ENCODE data around the gene BCL7B.
"Not testable (repeated sequence)": the region's sequence is repeated elsewhere in the genome, so short reads cannot be mapped to it uniquely, and the experiment has no call there.

BCL7B gene

DNA sequence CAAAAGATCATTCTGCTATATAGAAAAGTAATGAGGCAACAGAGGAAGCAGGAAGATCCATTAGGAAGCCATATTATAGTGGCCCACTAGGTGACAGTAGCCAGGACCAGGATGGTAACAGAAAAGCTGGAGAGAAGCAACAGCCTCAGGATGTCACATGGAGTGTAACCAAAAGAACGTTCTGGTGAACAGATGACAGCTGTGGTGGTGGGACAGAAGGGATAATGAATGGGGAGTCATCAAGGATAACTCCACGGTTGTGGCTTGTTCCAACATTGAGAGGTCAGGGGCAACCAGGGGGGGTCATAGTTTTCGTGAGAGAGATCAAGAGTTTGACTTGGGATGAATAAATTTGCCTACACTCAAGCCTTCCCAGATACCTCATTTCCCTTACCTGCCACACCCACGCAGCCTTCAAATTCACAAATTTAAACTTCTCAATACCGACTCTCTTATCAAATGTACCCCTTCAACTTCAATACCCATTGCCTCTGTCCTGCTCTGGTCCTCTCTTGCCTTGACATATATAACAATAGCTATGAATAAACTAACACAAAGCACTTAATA is 11.6 kb upstream of the BCL7B start:
- no peaks in the 10 kb centered on the region for H3K79me2 ChIP-seq (ENCODE audit: control insufficient read depth, insufficient read depth, low read length, poor library complexity)
- H2AK5ac ChIP-seq (ENCODE audit: low read length): no peak overlapping the region
- no peak overlapping the region for H2AFZ ChIP-seq (ENCODE audit: insufficient read depth, low read length, poor library complexity)
- H2BK12ac ChIP-seq (ENCODE audit: low read length): no peak overlapping the region
- no peak overlapping the region for H2BK5ac ChIP-seq (ENCODE audit: low read depth, low read length, poor library complexity)
- no peaks in the 10 kb centered on the region for H3K79me1 ChIP-seq (ENCODE audit: low read length)
- no peak overlapping the region for H3K18ac ChIP-seq (ENCODE audit: low read length)
- H4K8ac ChIP-seq (ENCODE audit: low read depth, low read length): no peak overlapping the region
- no peak overlapping the region for H3K9ac ChIP-seq (ENCODE audit: low read length)
- no peak overlapping the region for H3K27ac ChIP-seq (ENCODE audit: low read depth, low read length)
- no peaks in the 10 kb centered on the region for H3K27me3 ChIP-seq (ENCODE audit: insufficient read depth, low read length)
- no peak overlapping the region for H4K91ac ChIP-seq (ENCODE audit: low read depth, low read length)
- H3K4ac ChIP-seq (ENCODE audit: low read depth, low read length): no peak overlapping the region
- no peak for DNase-seq
- no peak overlapping the region for H3K14ac ChIP-seq (ENCODE audit: low read length)
- H3K36me3 ChIP-seq (ENCODE audit: control insufficient read depth in 1 of 2, insufficient read depth in 2 of 2, low read length in 2 of 2): peaks cover 36 to 42% of the 10 kb centered on the region in 2 experiments
- no peaks in the 10 kb centered on the region for H3K9me3 ChIP-seq (ENCODE audit: insufficient read depth, low read depth, low read length)
- peaks cover 0 to under 1% of the 10 kb centered on the region in 2 experiments for H3K4me1 ChIP-seq (ENCODE audit: control insufficient read depth in 1 of 2, insufficient read depth in 2 of 2, low read length in 2 of 2)
- H4K12ac ChIP-seq (ENCODE audit: low read depth, low read length): no peak overlapping the region
- no CpG with 5 or more reads among the region's 5 CpGs for WGBS (ENCODE audit: extremely low coverage, insufficient coverage, insufficient read length)
- no peak overlapping the region for H3K23ac ChIP-seq (ENCODE audit: low read length)
- no peak overlapping the region for H3K4me3 ChIP-seq (ENCODE audit: low read depth, low read length)
- H2BK120ac ChIP-seq (ENCODE audit: insufficient read depth, low read length, poor library complexity): no peak overlapping the region
- no peak overlapping the region for H3K4me2 ChIP-seq (ENCODE audit: low read length)

DNA sequence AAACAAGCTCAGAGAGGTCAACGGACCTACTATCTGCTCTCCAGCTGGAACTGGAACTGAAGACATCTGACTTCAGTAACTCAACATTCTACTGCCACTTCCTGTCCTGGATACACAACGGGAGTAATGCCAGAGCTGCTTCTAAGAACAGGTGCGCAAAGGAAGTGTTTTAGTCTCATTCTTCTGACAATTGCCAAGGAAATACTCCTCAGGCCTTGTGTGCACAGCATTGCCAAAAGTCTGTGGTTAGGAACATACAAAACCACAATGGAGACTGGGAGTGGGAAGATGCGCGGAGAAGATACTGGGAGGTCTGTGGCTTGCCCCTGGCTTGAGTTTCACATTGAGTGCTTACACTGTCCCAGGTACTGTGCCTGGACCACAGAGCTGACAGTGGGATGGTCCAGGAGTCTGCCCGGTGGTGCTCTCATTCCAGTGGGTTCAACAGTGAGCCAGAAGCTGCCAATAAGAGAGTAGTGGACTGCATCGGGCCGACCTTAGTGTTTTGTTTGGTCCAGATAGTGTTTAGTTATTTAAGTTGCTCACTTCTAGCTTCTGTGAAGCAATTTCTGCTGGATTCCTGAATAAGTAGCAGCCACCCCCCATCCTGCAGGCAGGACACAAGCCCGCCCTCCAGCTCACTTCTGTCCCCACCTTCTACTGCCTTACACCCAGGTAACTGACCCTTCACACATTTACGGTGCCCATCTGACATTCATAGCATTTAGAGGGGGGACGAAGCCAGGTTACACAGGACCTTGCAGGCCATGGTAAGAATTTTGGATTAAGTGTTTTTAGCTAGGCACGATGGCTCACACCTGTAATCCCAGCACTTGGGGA is 10.6 kb upstream of the BCL7B start:
- Histone ChIP-seq H3K4ac (ENCODE audit: low read depth, low read length) (no peak overlapping the region), H4K8ac (ENCODE audit: low read depth, low read length) (no peak overlapping the region), H3K27me3 (ENCODE audit: insufficient read depth, low read length) (no peaks in the 10 kb centered on the region), H4K12ac (ENCODE audit: low read depth, low read length) (no peak overlapping the region), H3K27ac (ENCODE audit: low read depth, low read length) (no peak overlapping the region), H2BK120ac (ENCODE audit: insufficient read depth, low read length, poor library complexity) (no peak overlapping the region), H3K79me1 (ENCODE audit: low read length) (no peaks in the 10 kb centered on the region), H3K4me1 (ENCODE audit: control insufficient read depth in 1 of 2, insufficient read depth in 2 of 2, low read length in 2 of 2) (peaks cover 0 to 2% of the 10 kb centered on the region in 2 experiments), H3K36me3 (ENCODE audit: control insufficient read depth in 1 of 2, insufficient read depth in 2 of 2, low read length in 2 of 2) (peaks cover 26 to 31% of the 10 kb centered on the region in 2 experiments), H3K4me3 (ENCODE audit: low read depth, low read length) (no peak overlapping the region), H2AFZ (ENCODE audit: insufficient read depth, low read length, poor library complexity) (no peak overlapping the region), H3K9me3 (ENCODE audit: insufficient read depth, low read depth, low read length) (no peaks in the 10 kb centered on the region), H2BK12ac (ENCODE audit: low read length) (no peak overlapping the region), H3K14ac (ENCODE audit: low read length) (no peak overlapping the region), H3K79me2 (ENCODE audit: control insufficient read depth, insufficient read depth, low read length, poor library complexity) (no peaks in the 10 kb centered on the region), H3K4me2 (ENCODE audit: low read length) (no peak overlapping the region), H2AK5ac (ENCODE audit: low read length) (no peak overlapping the region), H3K23ac (ENCODE audit: low read length) (no peak overlapping the region), H4K91ac (ENCODE audit: low read depth, low read length) (no peak overlapping the region), H3K9ac (ENCODE audit: low read length) (no peak overlapping the region), H3K18ac (ENCODE audit: low read length) (no peak overlapping the region), H2BK5ac (ENCODE audit: low read depth, low read length, poor library complexity) (no peak overlapping the region)
- WGBS (ENCODE audit: extremely low coverage, insufficient coverage, insufficient read length): no CpG with 5 or more reads among the region's 12 CpGs
- no peak for DNase-seq

DNA sequence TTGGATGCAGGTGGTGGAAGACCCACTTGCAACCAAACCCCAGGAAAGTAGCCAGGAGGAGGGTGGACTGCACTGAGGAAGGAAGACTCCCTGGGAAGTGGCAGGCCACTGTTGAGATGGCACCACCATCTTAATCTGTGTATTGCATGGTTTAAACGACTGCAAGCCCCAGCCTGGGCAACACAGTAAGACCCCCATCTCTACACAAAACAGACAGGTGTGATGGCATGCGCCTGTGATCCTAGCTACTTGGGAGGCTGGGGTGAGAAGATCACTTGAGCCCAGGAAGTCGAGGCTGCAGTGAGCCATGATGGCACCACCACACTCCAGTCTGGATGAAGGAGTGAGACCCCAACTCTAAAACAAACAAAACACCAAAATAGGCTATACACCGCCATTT is 9.7 kb upstream of the BCL7B start:
- Histone ChIP-seq H2AK5ac (ENCODE audit: low read length) (no peak overlapping the region), H3K79me1 (ENCODE audit: low read length) (no peaks in the 10 kb centered on the region), H4K8ac (ENCODE audit: low read depth, low read length) (no peak overlapping the region), H2BK120ac (ENCODE audit: insufficient read depth, low read length, poor library complexity) (no peak overlapping the region), H3K4me2 (ENCODE audit: low read length) (no peak overlapping the region), H3K18ac (ENCODE audit: low read length) (no peak overlapping the region), H3K9ac (ENCODE audit: low read length) (no peak overlapping the region), H3K14ac (ENCODE audit: low read length) (no peak overlapping the region), H3K4me3 (ENCODE audit: low read depth, low read length) (no peak overlapping the region), H2BK12ac (ENCODE audit: low read length) (no peak overlapping the region), H3K27me3 (ENCODE audit: insufficient read depth, low read length) (no peaks in the 10 kb centered on the region), H4K12ac (ENCODE audit: low read depth, low read length) (no peak overlapping the region), H4K91ac (ENCODE audit: low read depth, low read length) (no peak overlapping the region), H2AFZ (ENCODE audit: insufficient read depth, low read length, poor library complexity) (no peak overlapping the region), H3K27ac (ENCODE audit: low read depth, low read length) (no peak overlapping the region), H3K23ac (ENCODE audit: low read length) (no peak overlapping the region), H3K4ac (ENCODE audit: low read depth, low read length) (no peak overlapping the region), H3K79me2 (ENCODE audit: control insufficient read depth, insufficient read depth, low read length, poor library complexity) (no peaks in the 10 kb centered on the region), H3K9me3 (ENCODE audit: insufficient read depth, low read depth, low read length) (peaks cover 1% of the 10 kb centered on the region), H3K4me1 (ENCODE audit: control insufficient read depth in 1 of 2, insufficient read depth in 2 of 2, low read length in 2 of 2) (peaks cover 0 to 2% of the 10 kb centered on the region in 2 experiments), H2BK5ac (ENCODE audit: low read depth, low read length, poor library complexity) (no peak overlapping the region), H3K36me3 (ENCODE audit: control insufficient read depth in 1 of 2, insufficient read depth in 2 of 2, low read length in 2 of 2) (peaks cover 17 to 22% of the 10 kb centered on the region in 2 experiments)
- no peak for DNase-seq
- no CpG with 5 or more reads among the region's 4 CpGs for WGBS (ENCODE audit: extremely low coverage, insufficient coverage, insufficient read length)

DNA sequence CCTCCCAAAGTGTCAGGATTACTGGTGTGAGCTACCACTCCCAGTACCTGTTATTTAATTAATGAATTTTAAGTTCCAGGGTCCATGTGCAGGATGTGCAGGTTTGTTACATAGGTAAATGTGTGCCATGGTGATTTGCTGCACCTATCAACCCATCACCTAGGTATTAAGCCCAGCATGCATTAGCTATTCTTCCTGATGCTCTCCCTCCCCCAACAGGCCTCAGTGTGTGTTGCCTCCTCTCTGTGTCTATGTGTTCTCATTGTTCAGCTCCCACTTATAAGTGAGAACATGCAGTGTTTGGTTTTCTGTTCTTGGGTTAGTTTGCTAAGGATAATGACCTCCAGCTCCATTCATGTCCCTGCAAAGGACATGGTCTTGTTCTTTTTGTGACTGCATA is 8.9 kb upstream of the BCL7B start:
- not testable (repeated sequence) for H2BK12ac ChIP-seq (ENCODE audit: low read length); H3K14ac ChIP-seq (ENCODE audit: low read length); H3K9ac ChIP-seq (ENCODE audit: low read length); H4K91ac ChIP-seq (ENCODE audit: low read depth, low read length); H4K12ac ChIP-seq (ENCODE audit: low read depth, low read length); H3K4me1 ChIP-seq (ENCODE audit: control insufficient read depth in 1 of 2, insufficient read depth in 2 of 2, low read length in 2 of 2); H3K4me3 ChIP-seq (ENCODE audit: low read depth, low read length); H3K18ac ChIP-seq (ENCODE audit: low read length); H3K79me1 ChIP-seq (ENCODE audit: low read length); H3K4ac ChIP-seq (ENCODE audit: low read depth, low read length); H3K27me3 ChIP-seq (ENCODE audit: insufficient read depth, low read length); H2BK120ac ChIP-seq (ENCODE audit: insufficient read depth, low read length, poor library complexity); H3K4me2 ChIP-seq (ENCODE audit: low read length); H3K27ac ChIP-seq (ENCODE audit: low read depth, low read length); H2AFZ ChIP-seq (ENCODE audit: insufficient read depth, low read length, poor library complexity); H3K9me3 ChIP-seq (ENCODE audit: insufficient read depth, low read depth, low read length); H3K79me2 ChIP-seq (ENCODE audit: control insufficient read depth, insufficient read depth, low read length, poor library complexity); H2AK5ac ChIP-seq (ENCODE audit: low read length); H3K23ac ChIP-seq (ENCODE audit: low read length); H4K8ac ChIP-seq (ENCODE audit: low read depth, low read length); H2BK5ac ChIP-seq (ENCODE audit: low read depth, low read length, poor library complexity); DNase-seq
- H3K36me3 ChIP-seq (ENCODE audit: control insufficient read depth in 1 of 2, insufficient read depth in 2 of 2, low read length in 2 of 2): peaks cover 12 to 17% of the 10 kb centered on the region in 2 experiments

Data from trophoblast cell (in vitro differentiated cells and primary cell).